HepG2 (cell line): ENCODE measurements around the gene LSM12. TPM values are rescaled to one million over a fixed set of nuclear protein-coding genes. Genes with fewer than 3 reads are reported as not detected.

ENCODE experiments used
- ELF4 ChIP-seq: sonication (generic); formaldehyde crosslinking; IDR thresholded peaks from 2 replicates; pipeline ENCODE4 v1.5.0; 2020; ENCODE audit warnings: missing genetic modification reagents, mild to moderate bottlenecking, moderate library complexity, borderline replicate concordance
- ETV5 ChIP-seq: IDR thresholded peaks from 2 replicates; pipeline ENCODE4 v1.6.1; 2018; ENCODE audit warnings: missing biosample characterization, missing genetic modification reagents, inconsistent platforms, borderline replicate concordance
- GATAD1 ChIP-seq: IDR thresholded peaks from 2 replicates; pipeline ENCODE4 v1.6.1; 2016; ENCODE audit warnings: missing genetic modification reagents, missing compliant biosample characterization
- GZF1 ChIP-seq: sonication (generic); formaldehyde crosslinking; IDR thresholded peaks from 2 replicates; pipeline ENCODE4 v1.5.1; 2020; ENCODE audit warnings: mild to moderate bottlenecking, missing genetic modification reagents
- HNRNPK ChIP-seq: fragments of 200-400 bp; formaldehyde crosslinking; IDR thresholded peaks from 2 replicates; pipeline ENCODE4 v1.6.1; 2018; ENCODE audit warnings: low read length, low read depth, moderate library complexity, mild to moderate bottlenecking; ENCODE audit not compliant: poor library complexity, severe bottlenecking
- IRX3 ChIP-seq: sonication (generic); formaldehyde crosslinking; IDR thresholded peaks from 2 replicates; pipeline ENCODE4 v1.8.1; 2023; ENCODE audit warnings: mild to moderate bottlenecking, low read depth, missing genetic modification reagents, borderline replicate concordance
- KLF11 ChIP-seq: IDR thresholded peaks from 2 replicates; pipeline ENCODE4 v1.6.1; 2016; ENCODE audit warnings: missing compliant biosample characterization
- MEIS2 ChIP-seq: sonication (generic); formaldehyde crosslinking; IDR thresholded peaks from 2 replicates; pipeline ENCODE4 v1.9.0; 2021; ENCODE audit warnings: mild to moderate bottlenecking, missing genetic modification reagents
- NFKBIZ ChIP-seq: IDR thresholded peaks from 2 replicates; pipeline ENCODE4 v1.6.1; 2018; ENCODE audit warnings: missing genetic modification reagents, missing compliant biosample characterization
- PLRG1 ChIP-seq: fragments of 450-650 bp; conservative IDR thresholded peaks from 2 replicates; pipeline ENCODE4 v1.6.1; 2016
- PTBP1 ChIP-seq: fragments of 200-400 bp; formaldehyde crosslinking; IDR thresholded peaks from 2 replicates; pipeline ENCODE4 v1.6.1; 2018; ENCODE audit warnings: low read length, low read depth; ENCODE audit not compliant: poor library complexity, severe bottlenecking
- RFXANK ChIP-seq: IDR thresholded peaks from 2 replicates; pipeline ENCODE4 v1.6.1; 2016
- SIN3B ChIP-seq: fragments of 150-350 bp; IDR thresholded peaks from 2 replicates; pipeline ENCODE4 v1.6.1; 2014; ENCODE audit warnings: low read length
- SOX5 ChIP-seq: IDR thresholded peaks from 2 replicates; pipeline ENCODE4 v1.6.1; 2016; ENCODE audit warnings: borderline replicate concordance
- SPEN ChIP-seq: sonication (generic); formaldehyde crosslinking; IDR thresholded peaks from 2 replicates; pipeline ENCODE4 v1.5.1; 2020; ENCODE audit warnings: low read depth, mild to moderate bottlenecking, missing genetic modification reagents
- STAT5B ChIP-seq: sonication (generic); formaldehyde crosslinking; IDR thresholded peaks from 2 replicates; pipeline ENCODE4 v1.4.0; 2020; ENCODE audit warnings: missing genetic modification reagents
- ZBTB3 ChIP-seq: sonication (generic); formaldehyde crosslinking; IDR thresholded peaks from 2 replicates; pipeline ENCODE4 v1.4.0; 2020; ENCODE audit warnings: low read depth, mild to moderate bottlenecking, moderate library complexity, missing genetic modification reagents, borderline replicate concordance
- ZC3H13 ChIP-seq: sonication (generic); formaldehyde crosslinking; IDR thresholded peaks from 2 replicates; pipeline ENCODE4 v1.8.1; 2023; ENCODE audit warnings: mild to moderate bottlenecking, missing genetic modification reagents, moderate library complexity
- ZEB1 ChIP-seq: IDR thresholded peaks from 2 replicates; pipeline ENCODE4 v1.6.1; 2012; ENCODE audit warnings: mild to moderate bottlenecking, low read depth, inconsistent platforms; ENCODE audit not compliant: insufficient replicate concordance
- ZNF329 ChIP-seq: sonication (generic); formaldehyde crosslinking; IDR thresholded peaks from 2 replicates; pipeline ENCODE4 v1.9.0; 2021; ENCODE audit warnings: low read depth, mild to moderate bottlenecking, missing genetic modification reagents
- ZNF510 ChIP-seq: sonication (generic); formaldehyde crosslinking; IDR thresholded peaks from 2 replicates; pipeline ENCODE4 v1.4.0; 2020; ENCODE audit warnings: low read depth, mild to moderate bottlenecking, missing genetic modification reagents
- ZNF768 ChIP-seq: sonication (generic); formaldehyde crosslinking; IDR thresholded peaks from 2 replicates; pipeline ENCODE4 v1.4.0; 2020; ENCODE audit warnings: missing genetic modification reagents
- polyA plus RNA-seq, 8 experiments: library from polyadenylated mRNA; depleted of rRNA in 3 of 8; stranded (reverse) in 7 of 8; unstranded in 1 of 8; fragments of >200 nt; fragmentation: Illumina TruSeq in 4 of 8; extraction: Trizol in 4 of 8; gene quantifications; 2 replicates each; pipeline versions ENCODE4 v1.2.1 to v1.2.3, GENCODE V29; 2011 to 2016; ENCODE audit warnings: low read depth in 4 of 8, missing spikeins in 1 of 8, mixed read lengths in 1 of 8; ENCODE audit not compliant: insufficient read depth in 1 of 8
- total RNA-seq, 5 experiments: library from RNA; depleted of rRNA; stranded (reverse); fragments of >200 nt; fragmentation: Illumina TruSeq; extraction: Trizol; gene quantifications; 2 replicates each; pipeline ENCODE4 v1.2.3, GENCODE V29; 2016; ENCODE audit warnings: low read depth in 1 of 5
- TF ChIP-seq, protein P1 (sequence below): sonication (generic); formaldehyde crosslinking; IDR thresholded peaks from 2 replicates; pipeline ENCODE4 v1.5.1; 2020; ENCODE audit warnings: mild to moderate bottlenecking, moderate library complexity, missing genetic modification reagents
- TF ChIP-seq, protein P2 (sequence below): sonication (generic); formaldehyde crosslinking; IDR thresholded peaks from 2 replicates; pipeline ENCODE4 v1.4.0; 2020; ENCODE audit warnings: missing genetic modification reagents, borderline replicate concordance
- TF ChIP-seq, protein P3 (sequence below): sonication (generic); formaldehyde crosslinking; IDR thresholded peaks from 2 replicates; pipeline ENCODE4 v1.9.0; 2021; ENCODE audit warnings: missing genetic modification reagents, borderline replicate concordance
- TF ChIP-seq, protein P4 (sequence below): sonication (generic); formaldehyde crosslinking; IDR thresholded peaks from 2 replicates; pipeline ENCODE4 v1.8.0; 2022; ENCODE audit warnings: low read depth, missing genetic modification reagents

Gene LSM12
- total and polyA plus RNA-seq, 2 of the 13 experiments (the other 11 are each of a cell fraction or from before 2014, with no cell fraction given): 52.8 to 55.7 TPM

DNA sequence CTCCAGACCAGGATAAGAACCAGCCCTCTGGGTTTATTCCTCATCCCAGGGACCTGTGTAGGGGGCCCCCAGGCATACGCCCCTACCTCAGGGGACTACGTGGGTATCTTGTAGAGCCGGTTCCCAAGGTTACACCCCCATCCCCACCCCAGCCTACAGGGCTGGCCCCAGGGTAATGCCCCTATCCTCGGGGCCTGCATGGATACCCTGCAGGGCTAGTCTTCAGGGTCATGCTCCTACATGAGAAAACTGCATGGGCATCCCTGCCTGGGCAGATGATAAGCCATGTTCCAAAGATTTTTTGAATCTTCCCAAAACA is 42.8 kb upstream of the LSM12 start (continued):
- TF ChIP-seq ELF4 (CRISPR knock-in tag): no peak
- TF ChIP-seq IRX3: no peak
- no peak for TF ChIP-seq ZNF329 (CRISPR knock-in tag)
- TF ChIP-seq, protein P1, sequence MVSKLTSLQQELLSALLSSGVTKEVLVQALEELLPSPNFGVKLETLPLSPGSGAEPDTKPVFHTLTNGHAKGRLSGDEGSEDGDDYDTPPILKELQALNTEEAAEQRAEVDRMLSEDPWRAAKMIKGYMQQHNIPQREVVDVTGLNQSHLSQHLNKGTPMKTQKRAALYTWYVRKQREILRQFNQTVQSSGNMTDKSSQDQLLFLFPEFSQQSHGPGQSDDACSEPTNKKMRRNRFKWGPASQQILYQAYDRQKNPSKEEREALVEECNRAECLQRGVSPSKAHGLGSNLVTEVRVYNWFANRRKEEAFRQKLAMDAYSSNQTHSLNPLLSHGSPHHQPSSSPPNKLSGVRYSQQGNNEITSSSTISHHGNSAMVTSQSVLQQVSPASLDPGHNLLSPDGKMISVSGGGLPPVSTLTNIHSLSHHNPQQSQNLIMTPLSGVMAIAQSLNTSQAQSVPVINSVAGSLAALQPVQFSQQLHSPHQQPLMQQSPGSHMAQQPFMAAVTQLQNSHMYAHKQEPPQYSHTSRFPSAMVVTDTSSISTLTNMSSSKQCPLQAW (CRISPR knock-in tag): no peak
- TF ChIP-seq HNRNPK: no peak
- no peak for TF ChIP-seq GZF1
- no peak for TF ChIP-seq ZBTB3 (CRISPR knock-in tag)
- no peak for TF ChIP-seq GATAD1
- TF ChIP-seq ETV5 (CRISPR knock-in tag): no peak
- TF ChIP-seq ZNF510 (CRISPR knock-in tag): no peak
- no peak for TF ChIP-seq SPEN (CRISPR knock-in tag)
- TF ChIP-seq, protein P2, sequence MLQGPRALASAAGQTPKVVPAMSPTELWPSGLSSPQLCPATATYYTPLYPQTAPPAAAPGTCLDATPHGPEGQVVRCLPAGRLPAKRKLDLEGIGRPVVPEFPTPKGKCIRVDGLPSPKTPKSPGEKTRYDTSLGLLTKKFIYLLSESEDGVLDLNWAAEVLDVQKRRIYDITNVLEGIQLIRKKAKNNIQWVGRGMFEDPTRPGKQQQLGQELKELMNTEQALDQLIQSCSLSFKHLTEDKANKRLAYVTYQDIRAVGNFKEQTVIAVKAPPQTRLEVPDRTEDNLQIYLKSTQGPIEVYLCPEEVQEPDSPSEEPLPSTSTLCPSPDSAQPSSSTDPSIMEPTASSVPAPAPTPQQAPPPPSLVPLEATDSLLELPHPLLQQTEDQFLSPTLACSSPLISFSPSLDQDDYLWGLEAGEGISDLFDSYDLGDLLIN (CRISPR knock-in tag): 0 out of 2 replicates have a peak, but pooled peaks have one; percentile 10
- peak; percentile 38 for TF ChIP-seq ZC3H13 (CRISPR knock-in tag)
- TF ChIP-seq, protein P3, sequence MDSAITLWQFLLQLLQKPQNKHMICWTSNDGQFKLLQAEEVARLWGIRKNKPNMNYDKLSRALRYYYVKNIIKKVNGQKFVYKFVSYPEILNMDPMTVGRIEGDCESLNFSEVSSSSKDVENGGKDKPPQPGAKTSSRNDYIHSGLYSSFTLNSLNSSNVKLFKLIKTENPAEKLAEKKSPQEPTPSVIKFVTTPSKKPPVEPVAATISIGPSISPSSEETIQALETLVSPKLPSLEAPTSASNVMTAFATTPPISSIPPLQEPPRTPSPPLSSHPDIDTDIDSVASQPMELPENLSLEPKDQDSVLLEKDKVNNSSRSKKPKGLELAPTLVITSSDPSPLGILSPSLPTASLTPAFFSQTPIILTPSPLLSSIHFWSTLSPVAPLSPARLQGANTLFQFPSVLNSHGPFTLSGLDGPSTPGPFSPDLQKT (CRISPR knock-in tag): no peak
- no peak for TF ChIP-seq ZNF768 (CRISPR knock-in tag)
- TF ChIP-seq KLF11 (CRISPR knock-in tag): no peak
- TF ChIP-seq SIN3B: no peak
- TF ChIP-seq SOX5 (CRISPR knock-in tag): no peak
- no peak for TF ChIP-seq NFKBIZ (CRISPR knock-in tag)
- TF ChIP-seq, protein P4, sequence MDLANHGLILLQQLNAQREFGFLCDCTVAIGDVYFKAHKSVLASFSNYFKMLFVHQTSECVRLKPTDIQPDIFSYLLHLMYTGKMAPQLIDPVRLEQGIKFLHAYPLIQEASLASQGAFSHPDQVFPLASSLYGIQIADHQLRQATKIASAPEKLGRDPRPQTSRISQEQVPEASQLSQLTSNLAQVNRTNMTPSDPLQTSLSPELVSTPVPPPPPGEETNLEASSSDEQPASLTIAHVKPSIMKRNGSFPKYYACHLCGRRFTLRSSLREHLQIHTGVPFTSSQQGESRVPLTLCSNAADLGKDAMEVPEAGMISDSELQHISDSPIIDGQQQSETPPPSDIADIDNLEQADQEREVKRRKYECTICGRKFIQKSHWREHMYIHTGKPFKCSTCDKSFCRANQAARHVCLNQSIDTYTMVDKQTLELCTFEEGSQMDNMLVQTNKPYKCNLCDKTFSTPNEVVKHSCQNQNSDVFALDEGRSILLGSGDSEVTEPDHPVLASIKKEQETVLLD: no peak
- TF ChIP-seq PTBP1: no peak
- no peak for TF ChIP-seq STAT5B (CRISPR knock-in tag)
- TF ChIP-seq MEIS2: no peak
- TF ChIP-seq RFXANK (CRISPR knock-in tag): no peak
- no peak for TF ChIP-seq PLRG1
- no peak for TF ChIP-seq ZEB1
- TF ChIP-seq, all 625 proteins: peak for 5
